GM21825 (cell line): ENCODE results near the gene HBB.

Source experiments
- ATAC-seq: cut with Tn5 transposase; IDR thresholded peaks from one replicate; pipeline ENCODE4 v1.9.1; 2021; ENCODE audit warnings: mild to moderate bottlenecking, moderate library complexity; ENCODE audit not compliant: unreplicated experiment

HBB gene

GRCh38 chr11:5228124-5228523 is 1.3 kb upstream of the HBB start:
- ATAC-seq, result no peak

- no peak for ATAC-seq
These were observed 810 bp upstream of the HBB start for GRCh38 chr11:5227681-5228080.

- ATAC-seq, result no peak
These were observed 1.4 kb downstream of the HBB start for GRCh38 chr11:5225480-5225871.

GRCh38 chr11:5224538-5225479 is 2.1 kb downstream of the HBB start:
- no peak for ATAC-seq

- ATAC-seq, result no peak
These were observed 3.2 kb downstream of the HBB start for GRCh38 chr11:5223686-5224085.

GRCh38 chr11:5223146-5223545 is 3.7 kb downstream of the HBB start:
- ATAC-seq, result no peak

GRCh38 chr11:5210376-5210885 is 16.4 kb downstream of the HBB start:
- no peak for ATAC-seq

GRCh38 chr11:5204787-5205186 is 22.1 kb downstream of the HBB start:
- ATAC-seq, result peak; percentile 76

- no peak for ATAC-seq
These were observed 23.5 kb downstream of the HBB start for GRCh38 chr11:5203366-5203765.

- ATAC-seq, result no peak
These were observed 26.3 kb downstream of the HBB start, which contains the start of gene OR51V1 for GRCh38 chr11:5200582-5200981. Gene OR51V1, minus strand, starts transcription at chr11:5200682. Its CDS starts 0 bp downstream, at chr11:5200682.

- no peak for ATAC-seq
These were observed 28.6 kb downstream of the HBB start for GRCh38 chr11:5198285-5198684.

- no peak for ATAC-seq
These were observed 29.3 kb downstream of the HBB start for GRCh38 chr11:5197536-5197935.

GRCh38 chr11:5196731-5197130 is 30.1 kb downstream of the HBB start:
- no peak for ATAC-seq

- ATAC-seq, result no peak
These were observed 30.8 kb downstream of the HBB start for GRCh38 chr11:5196067-5196466.

GRCh38 chr11:5192738-5193137 is 34.1 kb downstream of the HBB start:
- ATAC-seq, result no peak

GRCh38 chr11:5188201-5188600 is 38.7 kb downstream of the HBB start:
- ATAC-seq, result no peak

- ATAC-seq, result no peak
These were observed 48.6 kb downstream of the HBB start for GRCh38 chr11:5178046-5178837.
